Activated CD4-positive, alpha-beta T cell treated with anti-CD3 and anti-CD28 coated beads for 48 hours (primary cell): ENCODE data around the gene TOGARAM2.

ENCODE experiments used
- DNase-seq: peaks from one replicate; pipeline ENCODE4 v3.0.0-alpha.2; 2020

The TOGARAM2 gene

DNA sequence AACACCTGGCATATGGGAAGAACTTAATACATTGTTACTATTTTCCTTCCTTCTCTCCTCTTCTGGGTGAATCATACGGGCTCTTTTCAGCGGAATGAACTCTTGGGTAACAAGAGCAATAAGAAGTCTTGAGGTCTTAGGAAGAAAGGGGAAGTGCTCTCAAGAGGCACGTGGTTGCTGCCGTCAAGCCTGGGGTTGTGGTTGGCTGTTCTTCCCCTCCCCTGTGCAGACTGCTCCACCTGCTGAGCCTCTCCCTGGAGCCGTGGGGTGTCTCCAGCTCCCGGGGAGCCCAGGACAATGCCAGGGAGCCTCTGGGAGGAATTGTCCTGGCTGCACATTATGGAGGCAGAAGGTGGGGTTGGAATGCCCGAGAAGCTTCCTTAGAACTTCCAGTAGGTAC lies 19.4 kb downstream of the TOGARAM2 start:
- peak; percentile 38 for DNase-seq

DNA sequence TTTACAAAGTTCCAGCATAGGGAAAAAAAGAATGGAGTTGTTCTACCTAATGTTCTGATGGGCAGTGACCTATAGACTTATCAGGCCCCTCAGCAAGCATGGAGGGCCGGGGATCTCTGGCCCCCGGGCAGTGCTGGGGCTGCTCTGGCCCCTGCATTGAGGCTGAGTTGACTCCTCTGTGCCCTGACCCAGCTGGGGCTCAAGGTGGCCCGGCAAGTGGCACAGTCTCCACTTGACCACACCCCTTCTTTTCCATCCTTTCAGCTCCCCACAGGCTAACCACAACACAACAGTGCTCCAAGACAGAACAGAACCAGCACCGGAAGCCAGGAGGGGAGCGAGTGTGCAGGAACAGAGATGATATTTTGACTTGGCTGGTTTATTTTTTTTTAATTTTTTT lies 19.9 kb downstream of the TOGARAM2 start:
- DNase-seq = no peak

DNA sequence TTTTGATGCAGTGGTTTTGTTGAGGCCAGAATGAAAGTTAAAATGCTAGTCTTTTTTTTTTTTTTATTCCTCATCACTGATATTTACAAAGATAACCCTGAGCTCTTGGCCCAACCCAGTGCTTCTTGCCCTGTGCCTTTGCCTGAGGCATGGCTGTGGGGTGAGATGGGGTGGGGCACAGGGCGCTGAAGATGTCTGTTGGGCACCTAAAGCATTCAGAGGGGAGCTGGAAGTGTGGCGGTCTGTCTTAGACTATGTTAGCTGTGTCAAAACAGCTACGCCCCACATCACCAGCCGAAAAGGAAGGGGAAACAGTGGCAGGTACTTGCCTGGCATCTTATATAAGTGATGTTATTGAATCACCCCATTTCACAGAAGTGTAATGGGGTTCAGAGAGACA lies 20.7 kb downstream of the TOGARAM2 start:
- DNase-seq = no peak

DNA sequence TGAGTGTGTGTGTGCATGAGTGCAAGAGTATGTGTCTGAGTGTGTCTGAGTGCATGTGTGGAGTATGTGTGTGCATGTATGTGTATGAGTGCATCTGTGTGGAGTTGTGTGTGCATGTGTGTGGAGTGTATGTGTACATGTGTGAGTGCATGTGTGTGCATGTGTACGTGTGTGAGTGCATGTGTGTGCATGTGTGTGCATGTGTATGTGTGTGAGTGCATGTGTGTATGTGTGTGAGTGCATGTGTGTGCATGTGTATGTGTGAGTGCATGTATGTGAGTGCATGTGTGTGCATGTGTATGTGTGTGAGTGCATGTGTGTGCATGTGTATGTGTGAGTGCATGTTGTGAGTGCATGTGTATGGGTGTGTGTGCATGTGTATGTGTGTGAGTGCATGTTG lies 23.7 kb downstream of the TOGARAM2 start:
- no peak for DNase-seq

DNA sequence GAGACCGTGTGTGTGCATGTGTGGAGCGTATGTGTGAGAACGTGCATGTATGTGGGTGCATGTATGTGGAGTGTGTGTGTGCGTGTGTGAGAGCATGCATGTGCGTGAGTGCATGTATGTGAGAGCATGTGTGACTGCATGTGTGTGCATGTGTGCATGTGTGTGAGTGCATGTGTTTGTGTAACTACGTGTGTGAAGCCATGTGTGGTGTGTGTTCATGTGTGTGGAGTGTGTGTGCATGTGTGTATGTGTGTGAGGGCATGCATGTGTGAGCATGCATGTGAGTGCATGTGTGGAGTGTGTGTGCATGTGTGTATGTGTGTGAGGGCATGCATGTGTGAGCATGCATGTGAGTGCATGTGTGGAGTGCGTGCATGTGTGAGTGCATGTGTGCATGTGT lies 24.2 kb downstream of the TOGARAM2 start:
- DNase-seq = no peak

DNA sequence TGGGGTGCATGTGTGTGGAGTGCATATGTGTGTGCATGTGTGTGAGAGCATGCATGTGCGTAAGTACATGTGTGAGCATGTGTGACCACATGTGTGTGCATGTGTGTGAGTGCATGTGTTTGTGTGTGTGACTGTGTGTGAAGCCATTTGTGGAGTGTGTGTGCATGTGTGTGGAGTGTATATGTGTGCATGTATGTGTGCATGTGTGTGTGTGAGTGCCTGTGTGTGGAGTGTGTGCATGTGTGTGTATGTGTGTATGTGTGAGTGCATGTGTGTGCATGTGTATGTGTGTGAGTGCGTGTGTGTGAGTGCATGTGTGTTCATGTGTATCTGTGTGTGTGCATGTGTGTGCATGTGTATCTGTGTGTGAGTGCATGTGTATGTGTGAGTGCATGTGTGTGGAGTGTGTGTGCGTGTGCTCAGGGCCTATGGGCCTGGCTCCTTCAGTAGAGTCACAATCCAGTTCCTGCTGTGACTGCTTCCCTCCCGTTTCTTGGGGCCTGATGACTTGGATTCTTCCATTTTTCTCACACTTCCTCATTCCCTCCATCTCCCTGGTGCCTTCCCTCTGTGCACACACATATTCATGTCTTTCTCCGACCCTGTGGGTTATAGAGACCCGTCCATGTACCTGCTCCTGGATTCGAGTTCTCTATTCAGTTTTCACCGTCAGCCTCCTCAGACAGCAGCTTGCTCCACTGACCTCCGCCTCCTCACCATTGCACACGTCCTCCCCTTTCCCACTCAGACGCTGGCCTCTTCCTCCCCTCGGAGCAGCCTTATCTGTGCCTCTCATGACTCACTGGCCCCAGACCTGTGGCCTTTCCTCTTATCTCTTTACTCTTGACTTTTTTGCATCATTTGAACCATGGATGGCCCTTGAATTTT lies 25.2 kb downstream of the TOGARAM2 start:
- no peak for DNase-seq

DNA sequence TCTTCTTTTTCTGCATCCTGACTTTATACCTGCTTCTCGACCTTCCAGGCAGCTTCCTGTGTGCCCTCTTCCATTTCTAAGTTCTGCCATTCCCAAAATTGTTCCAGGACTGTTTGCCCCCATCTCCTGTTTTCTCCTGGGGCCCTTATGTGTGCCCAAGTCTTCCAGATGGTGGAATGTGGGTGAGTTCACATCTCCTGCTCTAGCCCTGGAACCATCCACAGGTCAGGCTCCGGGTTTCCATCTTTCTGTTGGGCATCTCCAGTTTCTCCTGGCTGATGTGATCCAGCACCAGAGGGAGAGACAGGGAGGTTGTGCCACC lies 25.8 kb downstream of the TOGARAM2 start:
- DNase-seq = no peak

DNA sequence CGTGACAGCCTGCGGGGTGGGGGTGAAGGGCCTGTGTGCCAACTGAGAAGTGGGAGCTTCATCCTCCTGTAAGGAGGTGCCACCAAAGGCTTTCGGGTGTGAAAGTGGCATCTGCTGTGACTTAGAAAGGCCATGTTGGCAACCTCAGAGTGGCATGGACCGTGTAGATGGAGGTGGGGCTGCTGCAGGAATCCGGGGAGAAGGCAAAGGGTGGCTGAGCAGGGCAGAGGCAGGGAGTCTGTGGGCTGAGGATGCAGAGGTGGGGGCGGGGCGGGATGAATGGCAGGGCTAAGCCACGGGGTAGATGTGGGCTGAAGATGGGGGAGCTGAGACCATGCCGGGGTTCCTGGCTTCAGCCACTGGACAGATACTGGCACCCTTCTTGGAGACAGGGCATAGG lies 28.2 kb downstream of the TOGARAM2 start:
- DNase-seq = no peak

DNA sequence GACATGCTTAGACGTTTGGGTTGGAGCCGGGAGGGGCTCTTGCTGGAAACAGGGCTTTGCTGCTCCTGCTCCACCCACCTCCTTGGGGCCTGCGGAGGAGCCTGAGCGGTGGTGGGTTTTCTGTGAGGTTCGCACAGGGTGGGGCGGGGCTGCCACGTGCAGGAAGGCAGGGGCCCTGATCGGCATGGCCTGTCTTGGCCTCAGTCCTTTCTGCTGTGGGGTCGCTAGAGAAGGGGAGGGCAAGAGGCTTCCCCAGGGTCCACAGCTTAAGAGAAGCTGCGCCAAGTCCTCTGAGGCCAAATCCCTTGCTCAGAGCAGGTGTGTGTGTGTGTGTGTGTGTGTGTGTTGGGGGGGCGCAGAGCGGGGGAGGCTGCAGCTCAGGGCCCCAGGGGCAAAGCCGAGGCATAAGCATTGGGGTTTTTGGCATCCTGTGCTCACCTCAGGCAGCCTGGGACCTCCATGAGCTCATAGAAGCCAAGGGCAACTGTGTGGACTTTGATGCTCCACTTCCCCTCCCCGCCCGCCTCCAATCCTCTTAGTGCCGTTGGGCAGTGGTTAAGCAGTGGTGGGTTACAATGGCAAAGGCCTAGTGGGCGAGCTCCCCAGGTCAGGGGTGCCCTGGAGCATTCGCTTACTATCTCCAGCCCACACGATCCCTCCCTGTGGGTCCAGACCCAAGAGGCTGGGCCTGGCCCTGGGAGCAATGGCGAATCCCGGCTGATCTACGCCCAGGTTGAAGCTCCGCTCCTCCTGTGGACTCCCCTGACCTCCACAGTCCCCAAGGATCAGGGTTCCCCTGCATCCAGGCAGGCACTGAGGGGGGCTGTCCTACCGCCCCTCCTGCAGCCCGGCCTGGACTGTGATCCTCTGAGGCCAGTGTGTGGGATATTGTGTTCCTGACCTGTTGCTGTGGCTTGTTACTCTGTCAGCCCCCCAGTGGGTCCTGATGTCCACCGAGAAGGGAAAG lies 28.9 kb downstream of the TOGARAM2 start:
- DNase-seq = no peak

DNA sequence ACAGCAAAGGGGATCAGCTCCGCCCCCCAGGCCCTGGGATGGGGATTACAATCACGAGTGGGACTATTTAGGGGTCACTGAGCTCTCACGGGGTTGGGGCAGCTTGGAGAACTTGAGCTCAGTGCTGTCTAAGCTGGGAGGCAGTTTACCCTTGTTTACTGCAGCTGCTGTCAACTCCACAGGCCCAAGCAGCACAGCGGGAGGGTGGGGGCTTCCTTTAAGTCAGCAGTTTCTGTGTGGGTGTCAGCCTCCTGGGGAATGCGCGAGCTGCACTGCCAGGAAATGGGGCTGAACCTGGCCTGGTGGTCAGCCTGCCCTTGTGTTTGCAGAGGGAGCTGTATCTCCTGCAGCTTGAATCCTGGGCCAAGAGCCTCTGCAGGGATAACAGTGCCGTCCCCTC lies 29.8 kb downstream of the TOGARAM2 start:
- DNase-seq = peak; percentile 45

DNA sequence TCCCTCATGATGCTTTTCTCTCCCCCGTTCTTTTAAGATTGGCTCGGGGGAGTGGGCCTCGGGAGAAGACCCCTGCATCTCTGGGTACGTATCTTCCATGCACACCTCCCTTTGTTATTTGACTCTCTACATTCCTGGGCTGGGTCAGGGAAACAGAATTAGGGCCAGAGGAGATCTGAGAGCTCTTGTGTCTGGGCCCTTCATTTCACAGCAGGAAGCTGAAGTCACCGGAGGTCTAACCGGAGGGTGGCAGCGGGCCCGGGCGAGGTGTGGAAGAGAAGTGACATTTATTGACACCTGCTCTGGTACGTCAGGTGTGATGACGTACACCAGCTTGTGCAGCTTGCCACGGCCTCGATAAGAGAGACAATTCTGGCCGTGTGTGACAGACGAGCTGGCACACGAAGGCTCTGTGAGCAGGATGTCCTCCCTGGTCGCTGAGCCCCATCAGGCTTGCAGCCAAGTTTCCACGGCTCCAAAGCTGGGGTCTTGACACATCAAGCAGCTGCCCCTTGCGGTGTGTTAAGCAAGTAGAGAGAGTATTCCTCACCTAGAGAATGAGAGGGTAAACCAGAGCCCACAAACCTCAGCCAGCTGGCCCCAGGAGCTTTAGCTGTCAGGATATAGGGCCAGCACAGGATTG lies 30.4 kb downstream of the TOGARAM2 start:
- DNase-seq = peak; percentile 68

DNA sequence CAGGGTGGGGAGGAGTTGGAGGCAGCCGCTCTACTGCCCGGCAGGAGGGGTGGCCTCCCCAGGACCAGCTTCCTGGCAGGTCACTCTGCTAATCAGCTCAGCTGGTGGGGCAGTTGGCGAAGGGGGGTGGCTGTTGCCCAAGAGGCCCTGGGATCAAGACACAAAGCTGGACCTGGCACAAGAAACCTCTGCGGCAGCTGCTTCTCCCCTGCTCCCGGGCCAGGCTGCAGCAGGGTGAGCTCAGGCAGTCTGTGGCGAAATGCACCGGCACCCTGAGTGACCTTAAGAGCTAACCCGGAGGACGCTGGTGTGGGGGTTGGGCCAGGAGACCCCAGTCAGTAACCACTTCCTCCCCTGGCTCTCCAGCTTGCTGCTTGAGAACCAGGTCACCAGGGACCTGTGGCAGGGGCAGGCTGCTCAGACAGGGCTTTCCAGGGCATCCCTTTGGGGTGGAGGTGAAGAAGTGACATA lies 31.1 kb downstream of the TOGARAM2 start:
- DNase-seq = no peak

DNA sequence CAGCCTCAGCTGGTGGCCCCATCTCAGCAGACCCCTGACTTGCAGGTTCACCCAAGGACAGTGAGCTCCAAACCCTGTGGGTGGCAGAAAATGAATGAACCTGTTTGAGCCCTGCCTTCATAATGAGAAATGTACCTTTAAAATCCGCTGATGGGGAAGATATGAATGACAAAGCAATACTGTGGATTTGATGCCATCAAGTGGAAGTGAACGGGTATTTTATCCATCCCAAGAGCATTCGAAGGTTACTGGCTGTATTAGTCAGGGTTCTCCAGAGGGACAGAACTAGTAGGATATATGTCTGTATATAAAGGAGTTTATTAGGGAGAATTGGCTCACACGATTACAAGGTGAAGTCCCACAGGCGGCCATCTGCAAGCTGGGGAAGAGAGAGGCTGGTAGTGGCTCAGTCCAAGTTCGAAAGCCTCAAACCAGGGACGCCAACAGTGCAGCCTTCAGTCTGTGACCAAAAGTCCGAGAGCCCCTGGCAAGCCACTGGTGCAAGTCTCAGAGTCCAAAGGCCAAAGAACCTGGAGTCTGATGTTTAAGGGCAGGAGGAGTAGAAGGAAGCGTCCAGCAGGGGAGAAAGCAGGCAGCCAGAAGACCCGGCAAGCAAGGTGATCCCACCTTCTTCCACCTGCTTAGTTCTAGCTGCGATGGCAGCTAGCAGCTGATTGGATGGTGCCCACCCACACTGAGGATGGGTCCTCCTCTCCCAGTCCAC lies 32.1 kb downstream of the TOGARAM2 start:
- no peak for DNase-seq

DNA sequence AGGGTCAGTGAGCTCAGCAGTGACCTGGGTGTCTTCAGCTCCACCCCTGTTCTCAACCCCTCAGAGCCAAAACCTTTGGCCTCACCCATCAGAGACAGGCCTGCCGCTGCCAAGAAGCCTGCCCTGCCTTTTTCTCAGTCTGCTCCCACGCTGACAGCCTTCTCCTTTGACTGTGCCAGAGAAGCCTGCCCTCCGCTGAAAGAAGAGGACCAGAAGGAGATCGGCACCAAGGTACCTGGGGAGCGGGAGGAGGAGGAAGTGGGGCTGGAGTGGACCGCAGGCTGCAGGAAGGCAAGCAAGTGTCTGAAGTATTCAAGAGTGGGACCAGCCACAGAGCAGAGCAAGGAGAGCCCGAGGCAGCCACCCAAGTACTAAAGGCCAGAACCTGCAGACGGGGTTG lies 33.2 kb downstream of the TOGARAM2 start:
- peak; percentile 58 for DNase-seq

DNA sequence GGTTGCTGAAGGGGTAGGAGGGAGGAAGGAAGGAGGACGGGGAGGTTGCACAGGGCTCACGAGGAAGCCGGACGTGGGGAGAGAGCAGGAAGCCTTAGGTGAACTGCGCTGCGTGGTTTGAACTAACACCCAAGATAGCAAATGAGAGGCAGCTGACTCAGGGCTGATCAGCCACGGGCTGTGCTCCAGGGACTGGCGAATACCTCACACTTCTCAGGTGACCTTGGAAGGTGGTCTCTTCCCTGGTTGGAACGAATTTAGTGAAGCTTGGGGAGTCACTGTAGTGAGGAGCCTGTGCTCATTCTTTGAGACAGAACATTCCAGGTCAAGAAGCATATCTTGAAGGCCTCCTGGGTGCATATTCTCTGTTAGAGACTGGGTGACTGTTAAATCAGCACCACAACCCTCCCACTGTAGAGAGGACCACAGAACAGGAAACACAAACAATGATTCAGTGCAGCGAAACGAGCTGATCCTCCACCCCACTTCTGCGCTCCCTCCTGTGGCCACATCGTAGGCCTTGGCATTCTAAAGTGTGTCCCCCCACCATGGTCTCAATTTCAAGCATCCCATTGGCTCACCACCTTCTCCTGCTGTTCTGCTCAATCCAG lies 33.8 kb downstream of the TOGARAM2 start:
- DNase-seq = peak; percentile 82

DNA sequence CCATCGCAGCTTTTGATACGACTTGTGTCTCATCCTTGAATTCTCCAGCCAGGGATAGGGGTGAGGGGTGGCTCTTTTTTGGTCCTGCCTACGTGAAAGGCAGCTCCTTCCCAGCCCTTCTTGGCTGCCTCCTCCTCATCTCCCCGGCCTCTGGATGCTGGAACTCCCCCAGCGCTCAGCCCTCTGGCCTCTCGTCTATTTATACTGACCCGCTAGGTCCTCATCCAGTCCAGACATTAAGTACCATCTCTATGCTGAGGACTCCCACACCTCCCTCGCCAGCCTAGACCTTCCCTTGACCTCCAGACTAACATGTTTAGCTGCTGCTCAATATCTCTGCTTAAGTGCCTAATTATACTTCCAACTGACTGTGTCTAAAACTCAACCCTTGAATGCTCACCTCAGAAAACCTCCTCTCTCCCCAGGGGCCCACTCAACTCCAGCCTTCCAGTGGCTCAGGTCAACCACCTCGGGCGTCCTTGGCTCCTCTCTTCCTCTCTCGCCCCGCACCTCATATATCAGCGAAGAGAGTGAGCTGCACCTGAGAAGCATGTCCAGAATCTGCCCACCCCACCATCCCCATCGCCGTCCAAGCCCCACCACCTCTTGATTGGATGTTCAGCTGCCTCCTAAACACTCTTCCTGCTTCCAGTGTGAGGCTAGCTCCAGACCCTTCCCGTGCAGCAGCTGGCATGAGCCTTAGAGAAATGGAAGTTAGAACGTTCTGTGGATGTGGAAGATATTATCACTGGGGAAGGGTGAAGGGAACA lies 34.8 kb downstream of the TOGARAM2 start:
- DNase-seq = no peak

DNA sequence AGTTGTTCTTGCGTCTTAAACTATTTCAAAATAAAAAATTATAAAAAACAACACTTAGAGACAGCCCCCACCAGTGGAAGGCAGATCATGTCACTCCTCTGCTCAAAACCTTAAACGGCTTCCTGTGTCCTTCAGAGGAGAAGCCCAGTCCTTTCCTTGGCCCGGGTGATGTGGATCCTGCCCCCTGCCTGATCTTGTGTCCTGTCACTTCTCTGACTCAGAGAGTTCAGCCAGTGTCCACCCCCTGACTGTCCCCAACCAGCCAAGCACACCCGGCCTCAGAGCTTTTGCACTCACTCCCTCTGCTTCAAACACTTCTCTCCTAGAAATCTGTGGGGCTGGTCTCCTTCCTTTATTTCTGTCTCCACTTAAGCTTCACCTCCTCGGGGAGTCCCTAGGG lies 35.4 kb downstream of the TOGARAM2 start:
- DNase-seq = no peak

DNA sequence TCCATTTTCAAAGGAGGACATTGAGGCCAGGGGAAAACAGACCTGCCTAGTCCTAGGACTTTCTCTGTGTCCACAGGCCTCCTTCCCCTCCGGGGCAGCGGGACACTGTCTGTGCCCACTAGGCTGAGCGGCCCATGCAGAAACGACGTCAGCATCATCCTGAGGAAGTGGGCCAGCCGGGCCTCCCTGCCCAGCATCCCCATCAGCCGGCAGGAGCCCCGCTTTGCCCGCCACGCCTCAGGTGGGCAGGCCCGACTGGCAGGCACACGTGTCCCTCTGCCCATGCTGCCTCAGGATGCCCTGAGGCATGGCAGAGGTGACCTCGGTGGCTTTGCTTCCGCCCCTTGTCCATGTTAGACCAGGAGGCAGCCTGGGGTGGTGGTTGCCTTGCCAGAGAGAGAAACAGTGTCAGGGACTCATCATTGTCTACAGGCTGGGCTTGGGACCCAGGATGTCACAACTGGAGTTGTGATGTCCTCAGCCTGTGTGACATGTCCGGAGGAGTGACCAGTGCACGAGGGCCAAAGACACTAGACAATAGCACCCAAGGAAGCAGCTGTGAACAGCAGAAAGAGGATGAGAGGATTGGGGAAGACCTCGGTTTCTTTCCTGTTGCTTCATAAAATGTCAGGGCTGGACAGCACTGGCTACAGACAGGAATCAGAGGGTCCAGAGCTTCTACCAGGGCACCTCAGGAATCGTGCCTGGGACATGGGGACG lies 36.8 kb downstream of the TOGARAM2 start:
- DNase-seq = no peak

DNA sequence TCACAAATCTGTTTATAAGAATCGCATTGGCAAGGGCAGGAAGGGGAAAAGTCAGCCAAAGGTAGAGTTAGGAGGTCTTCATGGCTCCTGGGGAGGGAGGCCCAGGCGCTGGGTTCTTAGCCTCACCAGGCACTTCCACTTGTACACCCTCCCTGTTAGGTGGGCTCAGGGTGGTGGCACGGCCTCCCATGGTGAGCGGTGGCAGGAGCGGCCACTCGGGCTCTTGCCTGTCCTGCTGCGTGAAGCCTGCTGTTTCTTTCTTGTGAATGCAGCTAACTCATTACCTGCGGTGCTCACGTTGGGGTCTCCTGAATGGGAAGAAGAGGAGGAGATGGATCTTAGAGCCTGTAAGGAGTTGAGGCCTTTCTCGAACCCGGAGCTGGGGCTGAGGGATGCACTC lies 40.8 kb downstream of the TOGARAM2 start:
- no peak for DNase-seq

DNA sequence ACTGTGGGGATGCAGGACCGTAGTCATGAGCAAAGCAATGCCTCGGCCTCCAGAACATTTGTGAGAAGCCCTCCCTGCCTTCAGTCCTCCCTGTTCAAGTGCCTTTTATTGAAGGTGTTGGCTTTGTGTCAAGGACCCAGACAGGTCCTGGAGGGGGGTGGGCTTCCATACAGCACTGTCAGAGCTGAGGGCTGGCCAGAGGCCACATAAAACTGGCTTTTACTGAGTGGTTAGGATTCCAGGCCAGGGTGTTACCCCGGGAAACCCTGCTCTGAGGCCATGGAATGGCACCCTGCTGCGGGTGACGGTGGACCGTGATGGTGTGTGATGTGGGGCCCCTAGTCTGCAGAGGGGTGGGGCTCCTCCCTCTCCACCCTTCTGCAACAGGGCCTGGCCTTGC lies 41.6 kb downstream of the TOGARAM2 start:
- no peak for DNase-seq

DNA sequence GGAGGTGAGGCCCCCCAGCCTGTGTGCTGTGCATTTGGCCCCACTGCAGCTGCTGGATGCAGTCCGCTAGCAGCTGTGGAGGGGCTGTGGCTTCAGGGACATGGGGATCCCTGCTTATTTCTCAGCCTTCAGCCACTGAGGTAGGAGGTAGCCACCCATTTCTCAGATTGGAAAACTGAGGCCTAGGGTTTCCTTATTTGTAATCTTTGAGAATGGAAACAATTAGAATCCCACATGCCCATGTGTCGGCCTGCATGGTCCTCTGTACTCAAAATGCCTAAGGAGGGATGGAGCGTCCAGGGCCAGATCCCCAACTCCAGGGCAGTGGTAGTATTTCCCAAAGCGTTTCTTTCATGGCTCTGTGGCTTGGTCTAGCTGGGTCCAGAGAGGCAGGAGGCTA lies 42.1 kb downstream of the TOGARAM2 start:
- no peak for DNase-seq
